GM19397 (cell line): Measurements from ENCODE around the gene FBXO9.
"Not testable (repeated sequence)": the region's sequence is repeated elsewhere in the genome, so short reads cannot be mapped to it uniquely, and the experiment has no call there.

Source experiments
- ATAC-seq: cut with Tn5 transposase; IDR thresholded peaks from one replicate; pipeline ENCODE4 v1.9.1; 2021; ENCODE audit warnings: mild to moderate bottlenecking, moderate library complexity; ENCODE audit not compliant: unreplicated experiment

Gene FBXO9

DNA sequence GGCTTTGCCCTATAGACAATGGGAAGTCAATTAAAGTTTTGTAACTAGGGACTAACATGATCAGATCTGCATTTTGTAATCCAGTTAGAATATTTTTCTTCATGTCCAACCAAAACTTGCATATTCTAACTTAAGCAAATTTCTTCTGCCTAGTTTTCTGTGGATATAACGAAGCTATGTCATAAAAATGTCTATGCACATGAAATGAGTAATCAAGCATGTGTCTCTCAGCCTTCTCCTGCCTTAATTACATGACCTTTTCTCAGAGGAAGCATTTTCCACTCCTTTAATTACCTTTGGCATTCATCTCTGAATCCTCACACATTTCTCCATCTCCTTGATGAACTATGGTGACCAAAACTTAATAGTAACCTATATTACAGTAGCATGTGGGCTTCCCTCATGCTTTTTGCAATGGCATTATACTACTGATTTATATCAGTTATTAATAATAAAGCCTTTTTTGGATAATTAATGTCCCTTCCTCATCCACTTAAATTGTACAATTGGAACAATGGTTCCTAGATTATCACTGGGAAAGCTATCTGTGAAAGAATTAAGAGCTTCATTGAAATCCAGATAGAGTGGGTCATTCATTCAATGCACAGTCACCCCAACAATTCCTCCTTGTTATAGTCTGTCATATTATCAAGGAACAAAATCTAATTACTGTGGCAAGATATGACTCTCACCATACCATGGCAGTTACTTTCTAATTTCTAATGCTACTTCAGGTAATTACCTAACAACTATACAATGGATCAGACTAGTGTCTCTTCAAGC is 19.1 kb upstream of the FBXO9 start:
- no peak for ATAC-seq

DNA sequence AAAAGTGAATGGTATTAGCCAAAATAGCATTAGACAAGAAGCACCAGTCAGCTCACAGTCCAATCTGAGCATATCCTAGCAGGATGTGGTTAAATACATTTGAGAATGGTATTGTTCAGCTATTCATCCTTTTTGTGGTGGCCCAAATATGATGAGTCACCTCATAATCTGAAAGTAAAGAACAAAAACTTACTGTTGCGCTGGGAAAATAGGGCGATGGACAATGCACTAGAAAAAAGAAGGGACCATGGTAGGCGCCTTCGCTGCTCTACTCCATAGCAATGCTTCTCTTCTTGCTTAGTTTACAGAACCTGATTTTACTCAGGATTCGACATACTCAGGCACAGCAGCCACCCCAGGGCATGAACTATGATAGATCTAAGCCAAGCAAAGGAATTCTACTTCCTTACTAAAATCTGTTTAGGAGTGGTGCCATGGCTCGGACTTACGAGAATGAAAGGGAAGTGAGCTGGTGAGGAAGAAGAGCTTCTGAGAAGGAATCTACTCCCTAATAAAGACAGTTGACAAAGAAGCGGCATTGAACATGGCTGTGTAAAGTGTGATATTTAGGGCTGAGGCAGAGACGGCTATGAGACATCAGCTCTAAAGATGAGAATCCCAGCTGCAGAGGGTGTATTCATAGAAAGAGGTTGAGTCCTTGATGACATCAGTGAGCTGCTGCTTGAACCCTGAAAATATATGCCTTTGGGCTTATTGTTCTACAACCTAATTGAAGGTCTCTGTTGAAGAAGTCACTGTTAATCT is 16.6 kb upstream of the FBXO9 start:
- peak; percentile 74 for ATAC-seq

DNA sequence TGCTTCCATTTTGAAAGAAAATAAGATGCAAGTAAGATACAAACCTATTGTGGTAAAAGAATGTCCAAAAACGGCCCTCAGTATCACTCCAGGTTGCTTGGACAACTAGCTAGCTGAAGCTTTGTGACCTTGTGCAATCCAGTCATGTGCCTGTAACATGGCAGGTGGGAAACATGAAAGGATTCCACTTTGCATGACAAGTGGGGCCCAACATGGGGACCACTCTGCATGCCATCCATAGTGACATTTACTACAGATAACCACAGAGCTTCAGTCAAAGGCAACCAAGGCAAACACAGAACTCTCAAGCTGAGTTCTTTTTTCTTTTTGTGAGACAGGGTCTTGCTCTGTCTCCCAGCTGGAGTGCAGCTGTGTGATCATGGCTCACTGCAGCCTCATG is 15.8 kb upstream of the FBXO9 start:
- no peak for ATAC-seq

DNA sequence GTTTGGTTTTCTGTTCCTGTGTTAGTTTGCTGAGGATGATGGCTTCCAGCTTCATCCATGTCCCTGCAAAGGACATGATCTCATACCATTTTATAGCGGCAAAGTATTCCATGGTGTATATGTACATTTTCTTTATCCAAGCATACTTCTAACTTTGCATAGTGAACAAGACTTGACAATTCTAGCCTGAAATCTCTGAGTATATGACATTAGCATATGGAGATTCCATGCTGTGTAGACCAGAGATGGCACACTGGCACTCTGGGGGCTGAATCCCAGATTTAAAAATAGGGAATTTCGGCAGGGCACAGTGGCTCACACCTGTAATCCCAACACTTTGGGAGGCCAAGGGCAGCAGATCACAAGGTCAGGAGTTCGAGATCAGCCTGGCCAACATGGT is 13.1 kb upstream of the FBXO9 start:
- ATAC-seq: not testable (repeated sequence)

DNA sequence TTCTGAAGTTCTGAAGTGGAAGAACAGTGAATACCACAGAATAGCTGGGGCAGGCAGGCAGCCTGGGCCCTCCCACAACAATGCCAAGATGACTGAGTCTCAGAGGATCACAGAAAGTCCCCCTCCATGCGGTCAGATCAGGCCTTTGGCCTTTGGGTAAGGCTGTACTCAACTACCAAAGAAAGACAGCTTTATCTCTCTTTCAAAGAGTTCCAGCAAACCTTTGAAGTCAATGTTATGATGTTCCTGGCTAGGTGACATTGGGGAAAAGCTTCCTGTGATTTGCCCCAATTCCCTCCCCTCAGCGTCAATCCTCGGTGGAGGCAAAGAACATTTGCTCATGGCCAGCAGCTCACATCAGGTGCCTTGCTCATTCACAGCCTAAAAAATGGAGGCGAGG is 10.7 kb upstream of the FBXO9 start:
- ATAC-seq: no peak

DNA sequence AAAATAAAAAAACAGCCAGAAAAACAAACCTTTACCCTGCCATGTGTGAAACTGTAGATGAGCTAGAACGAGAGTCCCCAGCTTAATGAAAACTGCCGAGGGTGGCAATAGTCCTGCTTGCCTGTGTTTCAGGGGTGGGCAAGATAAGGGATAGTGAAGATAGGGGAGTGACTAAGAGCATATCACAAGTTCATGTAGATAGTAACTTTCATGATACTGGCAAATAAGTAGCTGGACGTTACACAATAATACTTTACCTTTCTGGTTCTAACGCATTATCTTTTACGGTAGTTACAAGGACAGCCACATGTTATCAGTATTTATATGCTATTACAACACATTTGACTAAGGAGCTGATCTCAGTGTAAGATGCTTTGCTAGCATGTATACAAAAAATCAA is 9.3 kb upstream of the FBXO9 start:
- no peak for ATAC-seq

DNA sequence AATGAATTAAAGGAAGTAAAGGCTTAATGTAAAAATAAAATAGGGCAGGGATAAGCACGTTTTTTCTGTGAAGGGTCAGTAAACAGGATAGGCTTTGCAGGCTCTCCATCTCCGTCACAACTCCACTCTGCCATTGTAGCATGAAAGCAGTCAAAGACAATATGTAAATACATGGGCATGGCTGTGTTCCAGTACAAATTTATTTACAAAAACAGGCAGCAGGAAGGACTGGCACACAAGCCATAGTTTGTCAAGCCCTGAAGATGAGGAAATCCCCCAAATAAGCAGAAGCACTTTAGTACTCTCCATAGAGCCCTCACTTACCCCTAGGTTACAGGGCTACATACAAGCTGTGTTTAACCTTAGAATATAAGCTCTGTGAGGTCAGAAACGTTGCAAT is 8.9 kb upstream of the FBXO9 start:
- no peak for ATAC-seq

DNA sequence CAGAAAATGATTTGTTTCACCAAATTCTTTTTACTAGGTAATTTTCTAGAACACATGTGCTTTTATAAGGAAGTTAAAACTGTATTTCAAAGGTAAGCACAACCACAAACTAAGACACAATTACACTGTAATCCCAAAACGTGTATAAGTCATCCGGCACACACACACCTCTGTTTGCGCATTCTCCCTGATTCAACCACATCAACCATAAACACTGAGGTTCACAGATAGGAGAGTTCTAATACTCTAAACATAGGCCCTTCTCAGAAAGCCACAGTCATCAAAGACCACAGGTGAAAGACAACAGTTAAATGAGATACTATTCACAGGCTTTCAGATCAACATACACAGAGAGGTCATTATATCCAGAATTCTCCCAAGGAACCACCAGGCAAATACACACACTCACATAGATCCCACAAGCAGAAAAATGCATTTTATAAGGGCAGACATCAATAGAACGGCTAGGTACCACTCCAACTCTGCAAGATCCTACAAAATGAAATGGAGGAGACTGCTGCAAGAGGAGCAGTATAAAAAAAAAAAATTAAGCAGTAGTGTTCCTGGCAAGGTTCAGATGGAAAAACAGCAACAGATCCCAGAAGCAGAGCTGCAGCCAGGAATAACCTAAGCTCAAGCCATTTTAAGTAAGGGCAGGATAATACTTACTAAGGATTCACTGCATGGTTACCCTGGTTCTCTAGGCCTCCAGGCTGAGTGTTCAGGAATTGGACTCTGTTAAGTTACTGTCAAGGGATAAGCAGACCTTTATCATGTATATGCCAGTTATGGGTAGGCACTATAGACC is 6.6 kb upstream of the FBXO9 start:
- no peak for ATAC-seq

DNA sequence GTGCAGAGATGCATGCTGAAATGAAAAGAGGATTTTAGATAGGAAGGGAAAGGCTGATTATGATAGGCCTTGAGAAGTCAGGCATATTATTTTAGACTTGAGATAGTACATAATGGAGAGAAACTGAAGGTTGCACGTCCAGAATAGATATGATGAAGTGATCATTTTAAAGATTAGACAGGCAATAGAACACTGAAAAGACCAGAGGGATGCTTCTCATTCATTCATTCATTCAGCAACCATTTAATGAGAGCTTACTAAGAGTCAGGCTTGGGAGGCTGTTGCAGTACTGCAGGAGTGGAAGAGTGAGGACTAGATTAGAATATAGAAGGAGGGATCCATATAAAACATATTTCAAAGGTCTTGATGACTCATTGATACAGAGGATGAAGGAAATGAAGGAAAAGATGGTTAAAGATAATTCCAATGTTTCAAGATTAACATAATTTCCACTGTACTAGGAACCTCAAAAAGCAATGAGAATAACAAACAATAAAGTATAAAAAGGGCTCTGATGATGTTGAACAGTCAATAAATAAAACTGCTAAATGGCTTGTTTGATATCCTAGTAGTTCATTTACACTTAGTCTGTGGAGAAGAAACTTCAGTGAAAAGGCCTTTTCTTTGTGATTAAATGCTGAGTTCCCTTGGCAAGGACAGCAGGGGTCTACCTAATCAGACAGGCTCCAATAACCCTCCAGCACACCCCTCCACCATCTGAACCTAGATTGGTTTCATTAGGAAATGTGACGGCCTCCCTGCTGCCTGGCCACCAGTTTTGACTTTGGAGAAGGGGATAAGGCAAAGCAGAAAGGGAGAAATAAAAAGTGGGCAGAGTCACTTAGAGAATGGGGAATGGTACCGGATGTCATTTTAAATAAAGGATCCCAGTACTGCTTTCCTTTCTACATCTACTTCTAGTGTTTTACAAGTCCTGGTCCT is 5.3 kb upstream of the FBXO9 start:
- ATAC-seq: no peak

DNA sequence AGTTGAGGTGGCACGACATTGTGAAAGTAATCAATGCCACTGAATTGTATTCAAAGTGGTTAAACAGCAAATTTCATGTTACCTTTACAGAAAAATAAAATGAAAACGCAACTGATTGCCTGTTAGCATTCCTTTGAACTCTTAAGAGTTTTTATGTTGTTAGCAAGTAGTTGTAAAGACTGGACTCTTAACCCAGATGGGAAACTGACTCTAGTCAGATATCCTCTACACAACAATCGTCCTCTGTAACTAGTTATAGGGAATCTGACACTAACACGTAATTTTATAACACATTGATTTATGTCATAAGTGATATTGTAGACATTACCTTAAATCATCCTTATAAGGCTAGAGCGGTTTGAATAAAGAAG is 3.0 kb upstream of the FBXO9 start:
- no peak for ATAC-seq

DNA sequence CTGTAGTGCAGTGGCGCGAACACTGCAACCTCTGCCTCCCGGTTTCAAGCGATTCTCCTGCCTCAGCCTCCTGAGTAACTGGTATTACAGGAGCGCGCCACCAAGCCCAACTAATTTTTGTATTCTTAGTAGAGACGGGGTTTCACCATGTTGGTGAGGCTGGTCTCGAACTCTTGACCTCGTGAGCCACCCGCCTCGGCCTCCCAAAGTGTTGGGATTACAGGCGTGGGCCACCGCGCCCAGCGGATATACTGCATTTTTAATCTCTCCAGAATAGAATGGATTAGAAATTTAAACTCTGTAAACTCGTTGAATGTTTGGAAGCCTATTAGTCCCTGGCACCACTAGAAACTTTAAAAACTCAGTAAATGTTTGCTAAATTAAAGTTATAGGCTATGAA is 949 bp upstream of the FBXO9 start:
- not testable (repeated sequence) for ATAC-seq

DNA sequence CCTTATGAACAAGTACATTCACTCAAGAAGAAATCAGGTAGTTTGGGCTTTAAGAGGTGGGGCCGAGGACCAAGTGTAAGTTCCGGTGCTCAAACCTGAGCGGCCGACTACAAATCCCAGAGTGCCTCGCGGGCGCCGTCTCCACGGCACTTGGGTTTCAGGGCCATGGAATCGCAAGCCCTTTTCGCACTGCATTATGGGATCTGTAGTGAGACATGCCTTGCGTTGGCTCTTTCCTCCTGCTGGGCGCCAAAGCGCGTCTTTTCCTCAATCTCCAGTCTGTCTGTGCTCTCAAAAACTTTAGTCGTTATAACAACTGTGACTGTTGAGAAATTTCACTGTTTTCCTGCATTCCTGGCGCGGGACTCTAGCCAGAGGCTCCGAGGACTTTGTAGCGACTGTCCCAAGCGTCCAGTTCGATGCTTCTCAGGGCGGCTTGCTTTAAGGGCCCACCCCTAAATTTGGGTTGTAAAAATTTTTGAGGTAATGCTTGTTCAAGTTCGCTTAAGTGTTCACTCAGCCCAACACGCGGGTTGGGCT is 408 bp upstream of the FBXO9 start:
- ATAC-seq: peak; percentile 67

DNA sequence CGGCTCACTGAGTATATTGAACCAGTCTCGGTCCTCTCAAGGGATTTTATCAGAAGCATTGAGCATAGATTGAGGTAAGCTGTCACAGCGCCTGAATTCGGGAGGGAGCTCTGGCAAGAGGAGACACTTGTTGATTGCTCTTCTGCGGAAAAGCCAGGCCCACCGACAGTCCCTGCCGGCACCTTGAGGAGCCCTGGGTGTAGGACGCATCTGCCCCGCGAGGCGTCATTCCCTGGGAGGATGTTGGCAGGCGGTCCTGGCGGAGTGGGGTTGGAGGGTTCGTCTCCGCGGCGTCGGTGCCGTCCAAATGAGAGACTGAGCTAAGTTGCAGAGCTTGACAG is 843 bp downstream of the FBXO9 start:
- no peak for ATAC-seq

DNA sequence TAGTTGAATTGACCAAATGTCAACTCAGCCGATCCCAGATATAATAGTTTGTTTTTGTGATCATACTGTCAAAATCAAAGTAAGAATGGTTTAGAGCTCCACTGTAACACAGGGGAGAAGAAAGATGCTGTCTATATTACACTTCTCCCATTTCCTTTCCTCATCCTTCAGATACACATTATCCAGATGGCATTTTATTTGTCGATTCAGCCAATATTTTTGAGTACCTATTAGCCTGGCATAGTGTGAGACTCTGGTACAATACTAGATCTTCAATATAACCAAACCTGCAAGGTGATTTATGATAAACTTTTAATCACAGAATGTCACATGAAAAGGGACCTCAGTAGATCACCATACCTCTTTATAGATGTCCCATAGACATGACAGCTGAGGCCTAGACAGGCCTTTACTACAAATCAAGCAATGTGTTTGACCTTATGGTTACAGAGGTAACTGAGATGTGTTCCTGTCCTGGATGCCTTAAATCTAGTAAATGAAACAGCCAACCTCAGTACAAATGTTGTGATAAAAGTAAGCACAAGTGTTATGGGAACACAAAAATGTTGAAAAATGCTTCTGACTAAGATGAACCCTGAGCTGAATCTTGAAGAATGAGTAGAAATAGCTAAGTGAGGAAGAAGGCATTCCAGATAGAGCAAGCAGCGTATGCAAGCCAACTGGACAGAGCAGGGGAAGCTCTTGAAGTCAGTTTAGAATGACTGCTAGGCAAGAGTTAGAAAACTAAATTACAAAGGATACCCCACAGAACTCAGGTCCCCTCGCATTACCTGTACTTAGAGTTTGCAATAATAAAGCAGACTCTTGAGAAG is 1.9 kb downstream of the FBXO9 start:
- no peak for ATAC-seq

DNA sequence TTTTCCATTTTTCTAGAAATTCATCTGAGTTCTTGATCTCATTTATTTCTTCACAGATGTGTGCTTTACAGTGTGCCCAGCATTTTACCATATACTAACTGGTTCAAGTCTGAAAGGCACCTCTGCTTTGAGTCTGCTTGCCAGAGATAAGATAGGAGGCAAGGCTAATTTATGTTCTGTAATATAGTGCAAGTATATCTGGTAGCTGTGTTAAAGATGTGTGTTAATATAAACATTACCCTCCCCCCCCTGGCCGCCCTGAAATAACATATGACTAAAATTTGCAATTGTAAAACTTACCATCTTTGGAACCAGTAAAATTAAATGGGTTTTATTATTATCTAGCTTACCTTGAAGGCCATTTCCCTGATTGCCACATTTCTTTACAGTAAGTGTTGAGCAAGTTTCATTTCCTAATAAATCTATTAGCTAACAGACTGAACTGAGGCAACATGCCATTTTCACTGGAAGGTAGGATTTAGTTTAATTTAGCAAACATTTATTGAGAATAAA is 2.7 kb downstream of the FBXO9 start:
- ATAC-seq: no peak

DNA sequence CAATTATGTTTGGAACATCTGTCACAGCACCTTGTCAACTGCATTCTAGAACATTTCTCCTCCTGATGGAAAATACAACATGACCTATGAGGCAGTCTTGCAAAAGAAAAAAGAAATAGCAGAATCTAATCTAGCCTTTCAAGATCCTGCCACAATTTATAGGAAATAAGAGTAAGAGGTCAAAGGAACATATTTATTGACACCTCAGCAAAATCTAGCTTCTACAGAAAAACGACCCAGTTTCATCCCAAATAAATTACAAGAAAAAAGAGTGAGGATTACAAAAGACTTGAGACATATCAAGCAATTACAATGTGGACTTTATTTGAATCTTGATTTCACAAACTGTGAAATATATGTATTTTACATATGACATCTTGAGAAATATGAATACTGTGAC is 4.2 kb downstream of the FBXO9 start:
- no peak for ATAC-seq

DNA sequence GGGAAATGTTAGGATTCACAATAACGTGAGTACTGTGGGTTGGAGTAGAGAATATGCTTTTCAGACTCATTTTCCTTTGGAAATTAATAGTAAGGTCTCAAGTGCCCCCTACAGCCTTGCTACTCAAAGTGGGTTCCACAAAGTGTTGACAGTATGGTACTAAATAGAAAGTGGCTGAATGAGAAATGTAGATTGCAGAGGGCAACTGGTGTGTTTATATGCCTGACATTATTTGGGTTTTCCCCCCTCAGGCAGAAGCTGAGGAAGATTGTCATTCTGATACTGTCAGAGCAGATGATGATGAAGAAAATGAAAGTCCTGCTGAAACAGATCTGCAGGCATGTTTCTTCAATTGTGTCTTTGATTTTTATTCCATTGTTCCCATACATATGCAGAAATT is 5.6 kb downstream of the FBXO9 start:
- ATAC-seq: no peak

DNA sequence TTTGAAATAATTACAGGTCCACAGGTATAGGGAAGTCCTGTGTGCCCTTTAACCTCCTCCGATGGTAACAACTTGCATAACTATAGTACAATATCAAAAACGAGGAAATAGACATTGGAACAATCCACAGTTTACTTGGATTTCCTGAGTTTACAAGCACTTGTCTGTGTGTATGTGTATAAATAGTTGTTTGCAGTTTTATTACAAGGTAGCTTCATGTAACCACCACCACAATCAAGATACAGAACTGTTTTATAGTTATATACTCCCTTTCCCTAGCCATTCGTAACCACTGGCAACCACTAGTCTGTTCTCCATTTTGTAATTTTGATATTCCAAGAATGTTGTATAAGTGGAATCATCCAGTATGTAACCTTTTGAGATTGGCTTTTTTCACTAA is 9.1 kb downstream of the FBXO9 start:
- no peak for ATAC-seq

DNA sequence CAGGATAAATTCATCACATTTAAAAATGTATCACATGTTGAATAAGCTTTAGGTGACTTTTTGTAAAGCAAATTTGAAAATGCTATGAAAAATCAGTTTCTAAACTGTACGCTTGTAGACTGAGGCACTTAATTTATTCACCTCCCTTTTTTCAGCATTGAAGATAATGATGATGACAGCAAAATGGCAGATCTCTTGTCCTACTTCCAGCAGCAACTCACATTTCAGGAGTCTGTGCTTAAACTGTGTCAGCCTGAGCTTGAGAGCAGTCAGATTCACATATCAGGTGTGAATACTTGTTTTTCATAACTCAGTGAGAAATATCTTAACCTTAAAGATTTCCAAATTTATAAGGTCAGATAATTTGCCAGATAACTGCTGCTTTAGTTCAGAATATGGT is 15.6 kb downstream of the FBXO9 start:
- ATAC-seq: no peak
